HG03342 (cell line): ENCODE measurements around the gene EEPD1.

Experiments used
- ATAC-seq: cut with Tn5 transposase; IDR thresholded peaks from one replicate; pipeline ENCODE4 v1.9.1; 2021; ENCODE audit warnings: mild to moderate bottlenecking, moderate library complexity; ENCODE audit not compliant: unreplicated experiment

Gene EEPD1

DNA sequence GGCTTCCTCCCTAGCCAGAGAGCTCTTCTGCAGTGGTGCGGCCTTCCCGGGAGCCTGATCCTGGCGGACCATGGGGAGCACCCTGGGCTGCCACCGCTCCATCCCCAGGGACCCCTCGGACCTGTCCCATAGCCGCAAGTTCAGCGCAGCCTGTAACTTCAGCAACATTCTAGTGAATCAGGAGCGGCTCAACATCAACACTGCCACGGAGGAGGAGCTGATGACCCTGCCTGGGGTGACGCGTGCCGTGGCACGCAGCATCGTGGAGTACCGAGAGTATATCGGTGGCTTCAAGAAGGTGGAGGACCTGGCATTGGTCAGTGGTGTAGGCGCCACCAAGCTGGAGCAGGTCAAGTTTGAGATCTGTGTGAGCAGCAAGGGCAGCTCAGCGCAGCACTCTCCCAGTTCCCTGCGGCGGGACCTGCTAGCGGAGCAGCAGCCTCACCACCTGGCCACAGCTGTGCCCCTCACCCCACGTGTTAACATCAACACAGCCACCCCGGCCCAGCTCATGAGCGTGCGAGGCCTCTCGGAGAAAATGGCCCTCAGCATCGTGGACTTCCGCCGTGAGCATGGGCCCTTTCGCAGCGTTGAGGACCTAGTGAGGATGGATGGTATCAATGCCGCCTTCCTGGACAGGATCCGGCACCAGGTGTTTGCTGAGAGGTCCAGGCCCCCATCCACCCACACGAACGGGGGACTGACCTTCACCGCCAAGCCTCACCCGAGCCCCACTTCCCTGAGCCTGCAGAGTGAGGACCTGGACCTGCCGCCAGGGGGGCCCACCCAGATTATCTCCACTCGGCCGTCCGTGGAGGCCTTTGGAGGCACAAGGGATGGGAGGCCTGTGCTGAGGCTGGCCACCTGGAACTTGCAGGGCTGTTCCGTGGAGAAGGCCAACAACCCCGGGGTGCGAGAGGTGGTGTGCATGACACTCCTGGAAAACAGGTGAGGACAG is 1.5 kb downstream of the EEPD1 start:
- ATAC-seq = no peak

DNA sequence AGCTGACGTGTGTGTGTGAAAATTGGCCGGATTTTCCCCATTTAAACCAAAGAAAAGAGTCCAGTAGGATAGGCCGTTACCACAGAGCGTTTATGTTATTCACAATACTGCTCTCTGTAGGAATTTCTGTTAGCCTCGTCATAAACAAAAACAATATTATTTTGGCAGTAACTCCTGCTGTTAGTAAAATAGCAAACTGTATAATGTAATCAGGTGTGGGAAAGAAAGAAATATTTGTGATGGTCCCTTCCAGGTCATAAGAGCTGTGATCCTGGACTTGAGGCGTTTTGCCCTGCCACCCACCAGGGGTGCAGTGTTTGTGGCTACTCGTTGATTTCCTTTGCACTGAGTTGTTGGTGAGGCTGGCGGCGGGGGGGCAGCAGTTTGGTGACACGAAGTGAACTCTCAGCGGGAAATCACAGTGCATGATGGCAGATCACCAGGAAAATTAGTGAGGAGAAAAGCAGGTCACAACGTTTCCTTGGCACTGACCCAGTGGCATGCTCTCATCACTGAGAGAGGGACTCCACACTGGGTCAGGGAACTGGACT is 2.8 kb downstream of the EEPD1 start:
- no peak for ATAC-seq

DNA sequence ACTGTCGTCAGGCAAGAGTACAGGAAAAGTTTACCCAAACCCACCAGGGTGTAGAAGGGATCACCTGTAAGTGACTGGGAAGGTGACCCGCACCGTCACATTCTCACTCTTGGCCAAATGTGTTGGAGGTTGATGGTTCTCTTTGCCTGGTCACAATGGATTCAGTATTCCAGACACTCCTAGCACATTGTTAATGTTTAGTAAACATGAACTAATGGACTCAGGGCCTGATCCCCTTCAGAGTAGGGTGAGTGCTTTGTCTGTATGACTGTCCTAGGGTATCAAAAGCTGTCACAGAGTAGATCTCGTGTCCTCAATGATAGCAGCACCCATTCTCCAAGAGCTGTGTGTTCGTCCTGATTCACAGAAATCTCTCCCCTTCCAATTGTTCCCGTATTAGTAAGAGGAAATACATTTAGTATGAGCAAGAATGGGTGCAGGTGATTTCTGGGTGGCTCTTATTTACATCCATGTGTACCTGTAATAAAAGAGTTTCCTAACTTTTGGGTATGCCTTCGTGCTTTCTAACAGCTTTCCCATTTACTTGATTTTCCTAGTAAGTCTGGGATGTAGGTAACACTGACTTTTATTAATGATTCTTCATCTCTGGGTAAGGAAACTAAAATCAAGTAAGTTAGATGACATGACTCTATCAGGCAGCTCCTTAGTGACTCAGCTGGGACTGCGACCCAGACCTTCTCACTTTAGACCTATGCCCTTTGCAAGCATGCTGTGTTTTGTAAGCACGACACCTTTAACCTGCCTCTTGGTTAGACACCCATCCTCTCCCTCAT is 4.7 kb downstream of the EEPD1 start:
- no peak for ATAC-seq

DNA sequence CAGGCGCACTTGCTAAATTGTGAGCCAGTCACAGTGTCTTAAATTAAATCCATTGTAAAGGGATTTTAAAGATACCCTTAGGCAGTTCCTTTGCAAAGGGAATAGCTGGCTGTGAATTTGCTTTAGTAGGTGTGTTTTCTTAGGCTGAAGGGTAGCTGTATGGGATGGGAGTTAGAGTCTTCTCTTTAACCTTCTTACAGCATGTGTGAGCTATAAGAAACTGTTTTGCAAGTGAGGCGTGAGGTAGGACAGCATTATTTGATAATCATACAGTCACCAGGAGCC is 5.2 kb downstream of the EEPD1 start:
- no peak for ATAC-seq

DNA sequence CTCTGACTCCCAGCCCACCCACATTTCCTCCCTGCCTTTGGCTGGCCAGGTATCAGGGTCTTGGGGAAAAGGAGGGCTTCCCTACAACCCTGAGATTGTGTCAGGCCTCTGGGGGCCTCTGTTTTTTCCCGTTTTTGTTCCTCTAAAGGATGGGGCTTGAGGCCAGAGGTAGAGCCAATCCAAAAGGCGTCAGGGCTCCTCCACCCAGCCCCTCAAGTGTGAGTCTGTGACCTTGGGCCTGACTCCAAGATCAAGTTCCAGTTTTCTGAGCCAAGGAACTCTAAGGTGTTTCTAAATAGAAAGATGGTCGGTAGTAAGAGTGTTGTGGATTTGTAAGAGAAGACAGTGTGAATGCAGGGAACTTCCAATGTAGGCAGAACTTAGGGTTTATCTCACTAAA is 6.6 kb downstream of the EEPD1 start:
- ATAC-seq = no peak

DNA sequence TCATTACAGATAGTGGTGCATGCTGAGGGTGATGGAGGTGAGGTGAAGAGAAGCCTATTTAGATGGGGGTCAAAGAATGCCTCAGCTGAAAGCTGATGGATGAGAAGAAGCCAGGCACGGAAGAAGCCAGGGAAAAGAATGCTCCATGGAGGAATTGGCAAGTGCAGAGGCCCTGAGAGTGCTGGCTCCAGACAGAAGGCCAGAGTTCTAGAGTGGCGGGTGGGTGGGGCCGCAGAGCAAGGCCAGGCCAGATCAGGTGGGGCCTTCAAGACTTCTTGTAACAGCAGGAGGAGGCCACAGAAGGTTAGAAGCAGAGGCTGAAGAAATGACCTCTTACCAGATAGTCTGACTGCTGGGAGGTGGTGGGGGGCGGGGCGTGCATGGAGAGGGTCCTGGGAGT is 7.3 kb downstream of the EEPD1 start:
- no peak for ATAC-seq

DNA sequence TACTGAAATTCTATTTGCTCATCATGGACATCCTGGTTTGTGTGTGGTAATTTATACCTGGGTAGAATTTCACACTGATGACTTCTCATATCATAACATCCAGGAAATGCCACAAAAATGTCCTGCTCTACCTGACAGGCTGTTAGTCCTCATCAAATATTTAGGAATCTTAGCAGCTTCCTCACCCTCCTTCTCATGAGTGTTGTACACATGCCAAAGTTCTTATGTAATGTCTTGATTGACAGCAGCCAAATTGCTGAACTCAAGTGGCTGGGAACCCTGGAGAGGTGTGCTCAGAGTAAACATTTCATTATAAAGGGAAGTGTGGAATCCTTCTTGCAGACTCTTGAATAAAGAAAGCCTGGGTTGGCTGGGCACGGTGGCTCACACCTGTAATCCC is 8.9 kb downstream of the EEPD1 start:
- no peak for ATAC-seq

DNA sequence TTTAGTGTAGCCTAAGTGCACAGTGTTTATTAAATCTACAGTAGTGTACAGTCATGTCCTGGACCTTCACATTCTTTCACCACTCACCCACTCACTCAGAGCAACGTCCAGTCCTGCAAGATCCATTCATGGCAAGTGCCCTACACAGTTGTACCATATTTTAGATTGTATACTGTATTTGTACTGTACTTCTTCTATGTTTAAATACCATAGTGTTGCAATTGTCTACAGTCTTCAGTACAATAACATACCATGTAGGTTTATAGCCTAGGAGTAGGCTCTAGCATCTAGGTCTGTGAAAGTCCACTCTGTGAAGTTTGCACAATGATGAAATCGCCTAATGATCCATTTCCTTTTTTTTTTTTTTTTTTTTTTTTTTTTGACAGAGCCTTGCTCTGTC is 12.0 kb downstream of the EEPD1 start:
- ATAC-seq = no peak

DNA sequence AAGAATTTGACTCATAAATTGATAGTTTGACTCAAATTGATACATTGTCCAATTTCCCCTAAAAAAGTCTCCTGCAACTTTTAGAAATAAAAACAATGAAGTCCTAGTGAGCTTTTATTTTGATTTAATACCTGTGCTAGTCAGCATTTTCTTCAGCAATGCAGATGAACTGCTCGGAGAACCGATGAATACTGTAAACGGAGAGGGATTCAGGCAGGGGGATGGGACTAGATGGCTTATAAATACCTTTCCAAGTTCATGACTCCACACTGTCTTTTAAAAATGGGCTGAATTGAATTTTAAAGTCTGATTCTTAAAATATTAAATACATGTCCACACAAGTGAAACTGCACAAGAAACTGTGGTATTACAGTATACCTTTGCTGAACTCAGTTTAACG is 12.7 kb downstream of the EEPD1 start:
- no peak for ATAC-seq

DNA sequence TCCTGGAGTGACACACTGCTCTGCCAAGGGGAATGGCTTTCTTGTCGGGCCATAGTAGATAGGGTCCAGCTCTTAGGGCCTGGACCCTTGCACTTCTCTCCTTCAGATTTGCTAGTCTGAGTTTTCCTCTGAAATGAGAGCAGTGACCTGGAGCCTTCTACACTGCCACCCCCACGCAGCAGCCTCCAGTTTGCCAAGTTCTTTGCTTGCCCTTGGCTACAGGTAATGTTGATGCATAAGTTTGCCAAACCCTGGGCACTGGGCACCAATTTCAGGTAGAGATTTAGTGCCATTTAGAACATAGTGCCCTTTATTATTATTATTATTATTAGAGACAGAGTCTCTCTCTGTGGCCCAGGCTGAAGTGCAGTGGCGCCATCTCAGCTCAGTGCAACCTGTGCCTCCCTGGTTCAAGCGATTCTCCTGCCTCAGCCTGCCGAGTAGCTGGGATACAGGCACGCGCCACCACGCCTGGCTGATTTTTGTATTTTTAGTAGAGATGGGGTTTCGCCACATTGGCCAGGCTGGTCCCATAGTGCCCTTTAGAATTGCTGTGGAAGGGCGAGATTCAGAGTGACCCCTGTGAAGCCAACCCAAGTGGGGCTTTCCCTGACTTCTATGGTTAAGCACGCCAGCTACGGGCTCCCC is 14.5 kb downstream of the EEPD1 start:
- no peak for ATAC-seq

DNA sequence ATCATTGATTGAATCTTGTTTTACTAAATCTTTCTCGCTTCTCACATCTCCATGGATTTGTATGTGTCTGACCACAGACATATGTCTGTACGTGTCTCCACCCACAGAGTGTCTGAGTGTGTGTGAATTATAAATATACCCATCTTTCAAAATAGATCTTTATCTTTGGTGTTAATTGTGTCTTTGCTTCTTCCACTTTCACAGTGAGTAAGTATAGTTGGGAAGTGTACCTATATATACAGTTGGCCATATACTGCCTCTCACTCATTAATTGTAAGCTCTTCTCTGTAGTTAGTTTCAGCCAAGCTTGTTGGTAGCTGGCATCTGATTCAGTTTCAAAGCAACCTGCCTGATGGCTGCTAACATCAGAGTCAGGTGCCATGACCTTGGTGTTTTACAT is 18.4 kb downstream of the EEPD1 start:
- ATAC-seq = peak; percentile 47

DNA sequence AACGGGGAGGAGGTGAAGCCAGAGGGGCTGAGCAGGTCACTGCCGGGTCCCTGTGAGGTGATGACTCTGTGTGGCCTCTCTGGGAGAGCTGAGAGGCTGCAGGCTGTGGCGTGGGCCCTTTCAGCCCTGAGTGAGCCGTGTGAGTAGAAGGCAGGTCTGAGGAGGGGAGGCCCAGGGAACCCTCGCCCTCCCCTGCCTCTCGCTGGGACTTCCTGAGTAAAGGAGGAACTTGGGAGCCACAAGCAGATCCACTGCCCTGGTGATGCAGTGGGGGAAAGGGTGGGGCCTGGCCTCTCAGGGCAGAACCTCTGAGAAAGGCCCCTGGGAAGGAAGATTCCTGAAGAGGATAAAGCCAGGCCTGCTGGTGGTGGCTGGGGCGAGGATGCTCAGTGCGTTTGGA is 22.8 kb downstream of the EEPD1 start:
- ATAC-seq = no peak

DNA sequence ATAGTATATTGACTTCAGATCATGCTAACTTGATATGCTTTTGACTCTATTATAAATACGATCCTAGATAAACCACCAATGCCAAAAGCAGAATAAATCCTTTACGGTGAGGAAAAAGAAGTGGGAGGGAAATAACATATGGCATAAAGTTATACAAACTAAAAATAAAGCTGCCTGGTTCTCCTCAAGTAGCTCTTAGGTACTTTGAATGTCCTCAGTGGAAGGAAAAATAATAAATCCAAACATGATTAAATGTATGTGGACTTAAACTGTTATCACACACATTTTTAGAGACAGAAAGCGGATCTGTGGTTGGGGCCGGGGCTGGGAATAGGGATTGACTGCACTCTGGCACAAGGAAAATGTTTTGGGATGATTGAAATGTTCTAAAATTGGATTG is 23.6 kb downstream of the EEPD1 start:
- ATAC-seq = no peak

DNA sequence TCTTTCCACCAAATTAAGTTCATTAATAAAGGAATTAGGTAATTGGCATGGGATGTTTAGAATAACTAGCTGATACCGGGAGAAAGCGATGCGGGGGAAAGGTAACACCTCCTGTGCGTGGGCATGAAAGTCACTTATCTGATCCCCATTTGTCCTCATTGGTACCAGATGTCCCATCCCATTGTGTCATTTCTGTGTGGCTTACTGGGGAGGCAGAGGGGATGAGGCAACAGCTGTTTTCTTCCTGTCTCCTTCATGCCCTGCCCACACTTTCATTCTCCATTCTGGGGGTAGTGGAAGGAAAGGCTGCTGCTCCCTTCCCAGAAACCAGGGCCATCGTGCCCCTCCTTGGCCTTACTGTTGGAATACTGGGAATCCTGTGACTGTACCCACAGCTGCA is 27.1 kb downstream of the EEPD1 start:
- no peak for ATAC-seq

DNA sequence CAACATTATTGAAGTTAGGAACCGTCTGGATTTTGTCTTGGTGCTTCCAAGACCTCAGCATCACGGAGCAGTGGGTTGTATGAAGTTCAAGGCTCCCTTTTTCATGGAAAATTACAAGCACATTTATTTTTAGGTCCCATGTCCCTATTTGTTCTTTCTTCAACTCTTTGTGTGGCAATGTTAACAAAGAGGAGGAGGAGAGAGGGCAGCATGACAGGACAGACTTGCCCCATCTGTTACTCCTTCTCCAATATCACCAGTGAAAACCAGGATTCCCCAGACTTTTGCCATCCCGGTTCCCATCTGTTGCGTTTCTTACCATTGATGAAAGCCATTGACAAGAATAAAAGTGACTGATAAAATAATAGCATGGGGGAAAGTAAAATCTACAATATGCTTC is 28.6 kb downstream of the EEPD1 start:
- ATAC-seq = no peak

DNA sequence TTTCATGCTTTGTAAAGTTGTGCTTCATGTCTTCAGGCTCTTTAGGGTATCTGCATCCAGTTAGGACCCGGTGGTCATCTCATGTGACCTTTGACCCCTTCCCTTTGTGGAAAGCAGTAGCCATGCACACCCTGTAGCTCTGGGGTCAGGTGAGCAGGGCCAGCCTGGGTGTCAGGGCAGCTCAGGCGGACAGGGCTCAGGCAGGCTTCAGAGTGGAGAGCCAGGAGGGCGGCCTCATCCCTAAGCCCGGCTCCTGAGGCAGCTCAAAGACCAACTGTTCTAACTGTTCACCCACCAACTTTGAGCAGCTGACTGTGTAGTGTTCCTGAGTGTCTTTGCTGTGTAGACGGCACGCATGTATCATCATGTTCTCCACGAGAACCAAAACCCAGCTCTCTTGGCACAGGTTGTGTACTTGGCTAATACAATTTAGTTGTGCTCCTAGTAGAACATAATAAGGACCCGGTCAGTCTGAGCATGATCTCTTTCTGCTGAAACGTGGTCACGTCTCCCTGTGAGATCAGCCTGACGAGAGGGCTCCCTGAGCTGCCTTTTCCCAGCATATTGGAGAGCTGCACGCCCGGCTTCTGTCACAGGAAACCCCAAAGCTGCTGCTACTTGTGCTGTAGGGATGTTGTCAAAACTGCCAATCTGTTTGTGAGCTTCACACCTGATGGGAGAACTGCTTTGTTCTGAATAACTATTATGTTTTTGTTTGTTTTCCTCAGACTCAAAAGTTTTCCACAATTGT is 30.0 kb downstream of the EEPD1 start:
- ATAC-seq = no peak

DNA sequence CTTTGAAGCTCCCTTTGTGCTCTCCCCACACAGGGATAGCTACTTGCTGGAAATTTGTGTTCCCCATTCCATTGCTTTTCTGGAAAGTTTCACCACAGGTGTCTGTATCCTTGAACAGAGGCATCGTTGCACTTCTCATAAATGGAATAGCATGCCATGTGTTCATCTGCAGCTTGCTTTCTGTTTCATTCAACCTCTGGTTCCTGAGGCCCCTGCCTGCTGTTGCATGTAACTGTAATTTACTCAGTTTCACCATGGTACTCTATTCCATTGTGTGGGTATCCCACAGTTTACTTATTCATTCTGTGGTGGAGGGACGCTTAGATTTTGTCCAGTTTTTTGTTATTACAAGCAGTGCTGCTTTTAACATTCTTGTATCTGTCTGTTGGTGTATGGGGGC is 32.0 kb downstream of the EEPD1 start:
- ATAC-seq = no peak

DNA sequence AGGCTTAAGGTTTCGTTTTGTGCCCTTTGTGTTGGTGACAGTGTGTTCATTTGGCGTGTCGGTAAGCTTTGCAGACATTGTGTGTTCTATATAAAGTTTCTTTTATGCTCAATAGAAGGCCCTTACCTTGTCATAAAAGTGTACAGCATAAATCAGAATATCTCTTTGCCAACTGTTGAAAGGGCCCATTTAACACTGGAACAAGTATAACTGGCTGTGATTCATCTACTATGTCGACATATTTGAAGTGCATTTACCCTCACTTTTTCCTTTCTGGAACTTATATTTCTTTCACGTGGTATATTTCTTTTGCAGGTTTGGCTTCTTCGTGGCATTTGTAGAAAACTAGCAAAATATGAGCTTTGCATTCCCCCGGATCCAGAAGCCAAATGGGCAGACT is 32.7 kb downstream of the EEPD1 start:
- no peak for ATAC-seq

DNA sequence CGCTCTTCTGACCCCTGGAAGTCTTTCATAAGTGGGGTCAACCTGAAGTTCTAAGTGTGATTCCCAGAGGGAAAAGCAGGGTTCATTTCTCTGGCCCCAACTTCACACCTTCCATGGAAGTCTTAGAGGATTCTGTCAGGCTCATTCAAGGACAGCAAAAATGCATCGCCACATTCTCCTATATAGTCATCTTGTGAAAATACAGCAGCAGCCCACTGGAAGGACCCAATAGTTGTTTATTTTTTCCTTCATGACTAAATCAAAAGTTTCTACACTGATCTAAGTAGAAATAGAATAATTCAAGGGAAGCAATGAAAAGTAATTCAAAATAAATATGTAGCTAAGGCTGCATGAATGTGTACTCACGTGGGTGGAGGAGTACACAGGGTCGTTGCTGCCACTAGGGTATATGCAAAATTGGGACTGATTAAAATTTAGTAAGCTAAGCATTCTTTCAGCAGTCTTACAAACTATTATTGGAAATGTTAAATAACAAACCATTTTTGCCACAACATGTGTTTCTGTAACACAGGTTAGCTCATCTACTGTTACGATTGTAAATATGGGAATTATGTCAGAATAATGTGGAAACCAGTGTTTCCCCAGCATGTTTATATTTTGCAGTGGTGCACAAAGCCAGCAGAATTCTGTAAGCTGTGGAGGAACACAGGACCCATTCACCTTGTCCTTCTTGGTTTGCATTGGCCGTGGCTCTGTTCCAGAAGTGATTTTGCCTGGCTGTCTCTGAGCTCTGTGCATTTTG is 33.5 kb downstream of the EEPD1 start:
- no peak for ATAC-seq

DNA sequence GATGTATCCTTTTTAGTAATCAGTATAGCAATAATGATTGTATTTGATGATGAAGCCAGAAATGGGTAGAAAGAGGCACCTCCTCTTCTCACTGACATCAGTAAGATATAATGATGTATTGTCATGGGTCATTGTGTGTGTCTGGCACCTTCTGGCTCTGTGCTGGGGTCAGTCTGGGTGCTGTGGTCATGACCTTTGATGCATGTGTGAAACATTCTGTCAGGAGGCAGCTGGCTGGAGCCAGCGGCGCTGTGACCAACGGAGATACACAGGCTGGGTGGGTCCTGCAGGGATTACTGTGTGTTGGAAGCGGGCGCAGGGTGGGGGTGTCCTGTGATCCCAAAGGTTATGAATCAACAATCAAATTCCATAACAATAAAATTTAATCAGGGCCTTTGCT is 35.2 kb downstream of the EEPD1 start:
- no peak for ATAC-seq
